GM18951 (cell line): ENCODE measurements around the gene BPIFA1.

Experiments used
- POLR2A ChIP-seq: IDR thresholded peaks from 4 replicates; pipeline ENCODE4 v1.6.1; 2011; ENCODE audit warnings: mild to moderate bottlenecking; ENCODE audit not compliant: insufficient read length, insufficient read depth; ENCODE audit errors: extremely low read depth
- in situ Hi-C: fragments of 300-500 bp; cut with MboI; formaldehyde crosslinking; loops from one replicate; pipeline ENCODE4 v1.12.0; 2022; ENCODE audit warnings: low sequenced_read_pairs, mixed read lengths, inconsistent platforms; ENCODE audit not compliant: unreplicated experiment

Gene BPIFA1

DNA sequence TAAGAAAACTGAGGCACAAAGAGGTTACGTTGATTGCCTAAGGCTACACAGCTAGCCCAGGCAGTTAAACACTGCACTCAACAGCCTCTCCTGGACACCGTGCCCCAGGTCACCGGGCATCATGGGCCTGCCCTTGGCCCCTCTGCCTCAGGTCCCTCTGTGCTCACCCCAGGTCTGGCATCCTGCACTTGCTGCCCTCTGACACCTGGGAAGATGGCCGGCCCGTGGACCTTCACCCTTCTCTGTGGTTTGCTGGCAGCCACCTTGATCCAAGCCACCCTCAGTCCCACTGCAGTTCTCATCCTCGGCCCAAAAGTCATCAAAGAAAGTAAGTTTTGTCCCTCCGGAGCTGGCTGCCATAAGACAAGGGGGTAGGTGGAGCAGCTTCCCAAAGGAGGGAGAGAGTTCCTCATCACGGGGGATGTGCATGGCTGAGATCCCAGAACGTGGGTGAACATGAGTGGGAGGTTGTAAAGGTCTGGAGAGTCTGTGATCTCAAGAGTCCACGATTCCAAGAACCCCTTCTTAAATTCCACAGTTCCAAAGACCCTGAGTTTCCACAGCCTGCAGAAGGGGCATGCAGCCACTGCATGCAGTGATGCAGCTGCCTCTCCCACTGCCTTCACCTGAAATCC, 50.2 kb downstream of the BPIFA1 start:
- in situ Hi-C loops, result no loop called here

DNA sequence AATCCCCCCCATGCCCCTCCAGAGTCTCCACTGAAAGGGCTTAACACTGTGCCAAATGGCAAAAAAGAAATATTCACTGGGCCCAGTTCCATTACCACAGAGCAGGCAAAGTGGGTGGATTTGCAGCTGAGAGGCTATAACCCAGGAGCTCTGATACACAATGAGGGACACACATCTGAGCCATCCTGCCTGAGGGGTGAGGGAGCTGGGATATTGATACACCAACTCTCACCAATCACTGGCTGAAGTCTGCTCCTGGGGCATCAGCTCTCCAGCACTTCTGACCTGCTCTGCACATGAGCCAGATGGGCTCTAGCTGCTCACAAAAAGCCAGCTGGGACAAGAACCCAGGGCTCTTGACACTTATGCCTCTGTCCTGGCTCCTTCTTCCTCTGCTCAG, 52.1 kb downstream of the BPIFA1 start:
- in situ Hi-C loops, result no loop called here
- TF ChIP-seq POLR2A, result no peak

More for the DNA sequence above, 50.2 kb downstream of the BPIFA1 start:
- TF ChIP-seq POLR2A, result no peak

DNA sequence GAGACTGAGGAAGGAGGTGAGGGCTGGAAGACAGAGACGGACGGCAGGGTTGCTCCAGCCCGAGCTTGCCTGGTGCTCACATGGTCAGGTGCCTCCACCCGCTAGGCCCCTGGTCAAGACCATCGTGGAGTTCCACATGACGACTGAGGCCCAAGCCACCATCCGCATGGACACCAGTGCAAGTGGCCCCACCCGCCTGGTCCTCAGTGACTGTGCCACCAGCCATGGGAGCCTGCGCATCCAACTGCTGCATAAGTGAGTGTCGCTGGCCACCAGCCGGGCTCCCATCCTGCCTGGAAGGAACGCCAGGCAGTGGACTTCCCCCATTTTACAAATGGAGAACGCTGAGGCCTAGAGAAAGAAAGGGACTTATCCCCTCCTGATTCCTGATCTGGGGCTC, 55.1 kb downstream of the BPIFA1 start:
- TF ChIP-seq POLR2A, result no peak
- in situ Hi-C loops, result no loop called here

DNA sequence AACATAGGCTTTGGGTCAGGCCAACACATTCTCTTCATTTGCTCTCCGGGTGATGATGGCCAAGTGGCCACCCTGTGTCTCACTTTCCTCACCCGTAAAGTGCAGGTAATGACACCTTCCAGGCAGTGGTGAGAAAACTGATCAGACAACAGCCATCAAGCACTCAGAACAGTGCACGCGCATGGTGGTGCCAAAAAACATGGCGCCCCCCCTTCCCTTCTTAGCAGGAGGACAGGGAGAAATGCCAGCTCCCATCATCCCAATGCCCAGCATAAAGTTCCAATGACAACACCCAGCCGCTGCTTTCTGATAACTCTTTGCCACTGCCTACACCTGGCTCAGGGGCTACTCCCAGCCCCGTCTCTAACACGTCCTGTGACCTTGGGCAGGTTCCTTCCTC, 55.6 kb downstream of the BPIFA1 start:
- in situ Hi-C loops, result no loop called here
- no peak for TF ChIP-seq POLR2A

DNA sequence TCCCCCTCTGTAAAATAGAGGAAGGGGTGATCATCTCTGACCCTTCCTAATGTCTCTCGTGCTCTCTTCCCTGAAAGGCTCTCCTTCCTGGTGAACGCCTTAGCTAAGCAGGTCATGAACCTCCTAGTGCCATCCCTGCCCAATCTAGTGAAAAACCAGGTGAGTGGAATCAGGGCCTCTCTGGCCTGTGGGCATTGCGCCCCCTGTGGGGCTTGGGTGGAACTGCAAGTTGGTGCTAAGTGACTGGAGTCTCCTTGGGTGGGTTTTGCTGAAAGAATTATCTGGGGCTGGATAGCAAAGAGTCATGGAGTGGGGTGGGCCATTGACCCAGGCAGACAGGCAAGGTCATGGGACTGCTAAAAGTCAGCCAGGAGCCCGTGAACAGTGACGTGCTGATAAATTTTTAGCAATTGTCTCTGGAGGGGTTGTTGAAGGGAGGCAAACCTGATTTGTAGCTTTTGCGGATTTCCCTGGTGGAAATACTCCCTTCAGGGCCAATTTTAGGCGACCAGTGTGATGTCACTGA, 56.1 kb downstream of the BPIFA1 start:
- in situ Hi-C loops, result no loop called here
- no peak for TF ChIP-seq POLR2A
